ENCODE results near the gene SYT17.

SYT17 gene

DNA sequence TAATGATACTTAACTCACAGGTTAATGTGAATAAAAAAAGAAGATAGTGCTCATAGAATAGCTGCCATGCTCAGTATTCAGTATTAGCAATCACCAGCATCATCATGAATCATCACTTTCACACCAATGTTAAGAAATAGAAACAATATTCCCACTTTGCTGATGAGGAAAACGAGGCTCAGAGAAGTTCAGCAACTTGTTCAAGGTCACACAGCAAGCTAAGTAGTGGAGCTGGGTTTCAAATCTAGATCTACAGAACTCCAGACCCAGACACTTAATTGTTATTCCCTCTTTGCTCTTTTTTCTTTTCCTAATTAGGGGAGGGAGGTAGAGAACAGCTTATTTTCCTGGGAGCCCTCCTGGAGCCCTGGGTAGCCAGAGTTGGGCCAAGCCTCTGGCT, 140.4 kb downstream of the SYT17 start:
- Histone ChIP-seq H3K27me3 (ENCODE audit: insufficient read depth, insufficient read length) (no peaks in the 10 kb centered on the region), H3K36me3 (ENCODE audit: insufficient read depth, insufficient read length, low read length) (no peaks in the 10 kb centered on the region), H3K4me3 (ENCODE audit: insufficient read length, low read depth) (no peak overlapping the region), H3K9me3 (ENCODE audit: insufficient read depth, low read length) (no peaks in the 10 kb centered on the region), H3K4me1 (ENCODE audit: insufficient read depth, insufficient read length) (peaks cover 7% of the 10 kb centered on the region), H3K9ac (ENCODE audit: insufficient read length, low read depth) (no peak overlapping the region)
- no peak for DNase-seq (ENCODE audit: low read depth, low spot score)
- no peak for TF ChIP-seq YY1 (IDR thresholded peaks at IDR 0.05; ENCODE audit: insufficient read depth, insufficient read length)
- no peak for TF ChIP-seq ZNF274 (IDR thresholded peaks at IDR 0.05; ENCODE audit: low read depth, low read length)
- no peak for TF ChIP-seq SUZ12 (IDR thresholded peaks at IDR 0.05; ENCODE audit: extremely low read depth, insufficient read depth, insufficient read length)

DNA sequence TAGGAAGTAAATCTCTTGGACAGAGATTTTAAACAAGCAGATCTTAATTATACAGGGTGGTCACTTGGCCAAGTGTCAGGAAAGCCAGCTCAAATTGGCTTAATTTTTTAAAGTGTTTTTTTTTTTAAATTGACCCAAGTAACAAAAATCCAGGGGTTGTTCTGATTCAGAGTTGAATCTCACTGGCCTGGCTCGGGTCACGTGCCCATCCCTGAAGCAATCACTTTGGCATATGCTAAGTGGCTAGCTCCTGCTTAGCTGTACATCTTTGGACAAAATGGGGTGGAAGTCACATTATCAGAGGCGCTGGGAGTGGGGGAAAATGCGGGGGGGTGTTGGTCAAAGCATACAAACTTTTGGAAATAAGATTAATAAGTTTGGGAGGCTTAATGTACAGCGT, 141.1 kb downstream of the SYT17 start:
- TF ChIP-seq YY1 (IDR thresholded peaks at IDR 0.05; ENCODE audit: insufficient read depth, insufficient read length) (no peak), ZNF274 (IDR thresholded peaks at IDR 0.05; ENCODE audit: low read depth, low read length) (no peak), SUZ12 (IDR thresholded peaks at IDR 0.05; ENCODE audit: extremely low read depth, insufficient read depth, insufficient read length) (no peak)
- H3K9ac ChIP-seq (ENCODE audit: insufficient read length, low read depth), result no peak overlapping the region
- no peaks in the 10 kb centered on the region for H3K36me3 ChIP-seq (ENCODE audit: insufficient read depth, insufficient read length, low read length)
- peaks cover 7% of the 10 kb centered on the region for H3K4me1 ChIP-seq (ENCODE audit: insufficient read depth, insufficient read length)
- no peaks in the 10 kb centered on the region for H3K27me3 ChIP-seq (ENCODE audit: insufficient read depth, insufficient read length)
- H3K9me3 ChIP-seq (ENCODE audit: insufficient read depth, low read length), result no peaks in the 10 kb centered on the region
- DNase-seq (ENCODE audit: low read depth, low spot score), result no peak
- H3K4me3 ChIP-seq (ENCODE audit: insufficient read length, low read depth), result no peak overlapping the region

DNA sequence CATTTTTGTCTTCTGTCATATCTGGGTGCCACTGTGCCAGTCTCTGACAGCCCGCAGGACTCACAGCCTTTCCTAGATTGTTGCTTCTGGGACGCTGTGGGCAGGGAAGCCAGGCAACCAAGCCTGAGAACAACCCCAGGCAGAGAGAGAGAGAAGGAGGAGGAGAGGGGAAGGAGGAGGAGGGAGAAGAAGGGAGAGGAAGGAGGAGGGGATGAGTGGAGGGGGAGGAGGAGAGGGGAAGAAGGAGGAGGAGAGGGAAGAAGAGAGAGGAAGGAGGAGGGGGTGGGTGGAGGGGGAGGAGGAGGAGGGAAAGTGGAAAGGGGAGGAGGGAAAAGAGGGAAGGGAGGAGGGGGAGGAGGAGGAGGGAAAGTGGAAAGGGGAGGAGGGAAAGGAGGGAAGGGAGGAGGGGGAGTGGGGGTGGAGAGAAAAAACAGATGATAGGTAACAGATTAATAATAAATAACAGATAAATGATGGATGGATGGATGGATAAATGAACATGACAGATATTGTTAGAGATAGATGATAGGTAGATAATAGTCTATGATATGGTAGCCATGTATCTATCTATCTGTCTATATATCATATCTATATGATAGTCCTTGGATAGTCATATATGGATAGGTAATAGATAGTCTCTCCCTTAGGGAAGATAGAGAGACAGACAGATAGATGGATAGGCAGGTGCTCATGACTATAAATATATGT, 146.8 kb downstream of the SYT17 start:
- Histone ChIP-seq H3K4me3 (ENCODE audit: insufficient read length, low read depth) (no peak overlapping the region), H3K9ac (ENCODE audit: insufficient read length, low read depth) (no peak overlapping the region), H3K27me3 (ENCODE audit: insufficient read depth, insufficient read length) (no peaks in the 10 kb centered on the region), H3K4me1 (ENCODE audit: insufficient read depth, insufficient read length) (peaks cover 3% of the 10 kb centered on the region), H3K36me3 (ENCODE audit: insufficient read depth, insufficient read length, low read length) (no peaks in the 10 kb centered on the region), H3K9me3 (ENCODE audit: insufficient read depth, low read length) (no peaks in the 10 kb centered on the region)
- no peak for TF ChIP-seq ZNF274 (IDR thresholded peaks at IDR 0.05; ENCODE audit: low read depth, low read length)
- TF ChIP-seq SUZ12 (IDR thresholded peaks at IDR 0.05; ENCODE audit: extremely low read depth, insufficient read depth, insufficient read length), result no peak
- no peak for DNase-seq (ENCODE audit: low read depth, low spot score)

DNA sequence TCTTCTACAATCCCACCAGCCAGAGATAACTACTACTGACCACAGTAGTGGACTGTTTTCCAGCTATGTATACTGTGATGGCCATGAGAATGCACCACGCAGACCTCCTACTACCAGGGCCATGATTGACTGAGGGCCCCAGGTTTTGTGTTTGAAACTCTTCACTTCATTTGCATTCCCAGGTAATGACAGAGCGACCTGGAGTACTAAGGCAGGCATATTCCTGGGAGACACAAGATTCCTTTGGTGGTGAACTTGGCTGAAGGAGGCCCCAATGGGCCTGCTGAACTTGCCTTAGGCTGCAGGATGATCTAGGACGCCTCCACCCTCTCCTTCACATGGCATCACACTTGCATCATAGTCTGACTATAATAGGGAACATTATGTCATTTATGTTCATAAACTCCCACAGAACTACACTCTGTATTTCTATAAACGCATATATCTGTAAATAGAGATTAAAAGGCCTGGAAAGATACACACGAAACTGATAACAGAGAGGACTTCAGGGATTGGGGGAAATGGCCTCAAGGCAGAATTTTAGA, 147.9 kb downstream of the SYT17 start:
- TF ChIP-seq SUZ12 (IDR thresholded peaks at IDR 0.05; ENCODE audit: extremely low read depth, insufficient read depth, insufficient read length) (no peak), ZNF274 (IDR thresholded peaks at IDR 0.05; ENCODE audit: low read depth, low read length) (no peak), YY1 (IDR thresholded peaks at IDR 0.05; ENCODE audit: insufficient read depth, insufficient read length) (no peak)
- Histone ChIP-seq H3K4me1 (ENCODE audit: insufficient read depth, insufficient read length) (peaks cover 3% of the 10 kb centered on the region), H3K9me3 (ENCODE audit: insufficient read depth, low read length) (no peaks in the 10 kb centered on the region), H3K36me3 (ENCODE audit: insufficient read depth, insufficient read length, low read length) (no peaks in the 10 kb centered on the region), H3K27me3 (ENCODE audit: insufficient read depth, insufficient read length) (no peaks in the 10 kb centered on the region), H3K4me3 (ENCODE audit: insufficient read length, low read depth) (no peak overlapping the region), H3K9ac (ENCODE audit: insufficient read length, low read depth) (no peak overlapping the region)
- DNase-seq (ENCODE audit: low read depth, low spot score), result no peak

DNA sequence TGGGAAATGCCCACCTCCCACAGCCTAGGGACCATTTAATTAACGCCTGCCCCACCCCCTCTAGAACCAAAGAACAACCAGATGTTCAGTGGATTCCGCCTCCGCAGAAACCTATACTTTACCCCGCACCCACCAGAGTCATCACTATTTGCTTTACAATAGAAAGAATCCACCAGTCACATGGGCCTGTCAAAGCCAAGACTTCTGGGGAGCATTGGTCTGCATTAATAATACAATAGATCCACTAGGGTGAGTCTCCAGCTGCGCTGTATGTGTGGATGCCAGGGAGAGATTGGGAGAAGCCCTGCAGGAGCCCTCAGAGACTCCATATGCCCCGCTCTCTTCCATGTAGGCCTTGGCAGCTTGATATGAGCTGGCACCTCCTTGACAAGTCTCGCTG, 148.8 kb downstream of the SYT17 start:
- H3K4me1 ChIP-seq (ENCODE audit: insufficient read depth, insufficient read length), result peaks cover 3% of the 10 kb centered on the region
- no peak overlapping the region for H3K9ac ChIP-seq (ENCODE audit: insufficient read length, low read depth)
- no peak overlapping the region for H3K4me3 ChIP-seq (ENCODE audit: insufficient read length, low read depth)
- H3K9me3 ChIP-seq (ENCODE audit: insufficient read depth, low read length), result no peaks in the 10 kb centered on the region
- DNase-seq (ENCODE audit: low read depth, low spot score), result peak; percentile 63
- TF ChIP-seq YY1 (IDR thresholded peaks at IDR 0.05; ENCODE audit: insufficient read depth, insufficient read length) (no peak), ZNF274 (IDR thresholded peaks at IDR 0.05; ENCODE audit: low read depth, low read length) (no peak), SUZ12 (IDR thresholded peaks at IDR 0.05; ENCODE audit: extremely low read depth, insufficient read depth, insufficient read length) (no peak)
- no peaks in the 10 kb centered on the region for H3K27me3 ChIP-seq (ENCODE audit: insufficient read depth, insufficient read length)
- H3K36me3 ChIP-seq (ENCODE audit: insufficient read depth, insufficient read length, low read length), result no peaks in the 10 kb centered on the region
